D721Med (cell line): ENCODE measurements around the gene ADAMTSL1.

ENCODE experiments used
- DNase-seq: peaks from one replicate; pipeline ENCODE4 v3.0.0; 2011; ENCODE audit warnings: low spot score; ENCODE audit not compliant: insufficient read length
- FAIRE-seq: peaks from 2 replicates; lab custom pipeline; 2011; peaks lifted over from hg19 to GRCh38; lab: Jason Lieb, UNC
- TF ChIP-seq, protein P1 (sequence below): IDR thresholded peaks from 2 replicates; pipeline ENCODE4 v1.5.1; 2012; ENCODE audit warnings: mild to moderate bottlenecking, control low read depth; ENCODE audit not compliant: insufficient read depth; ENCODE audit errors: missing control alignments

The ADAMTSL1 gene

DNA sequence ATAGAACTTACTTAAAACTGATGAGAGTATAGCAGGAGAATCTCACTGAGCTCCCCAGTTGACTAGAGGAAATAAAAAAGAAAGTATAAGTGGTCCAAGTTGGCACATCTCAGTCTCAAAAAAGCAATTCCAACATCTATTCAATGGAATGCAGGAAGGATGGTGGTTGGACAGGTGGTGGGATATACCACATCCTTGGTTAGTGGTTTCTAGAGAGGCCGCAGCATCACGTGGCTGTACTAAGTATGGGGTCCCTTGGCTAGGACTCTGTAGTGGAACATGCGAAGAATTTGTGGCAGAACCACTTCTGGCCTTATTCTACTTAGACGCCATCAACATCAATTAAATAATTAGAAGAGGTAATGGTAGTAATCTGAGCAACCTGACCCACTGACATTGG, 326.6 kb downstream of the ADAMTSL1 start:
- no peak for FAIRE-seq
- TF ChIP-seq, protein P1, sequence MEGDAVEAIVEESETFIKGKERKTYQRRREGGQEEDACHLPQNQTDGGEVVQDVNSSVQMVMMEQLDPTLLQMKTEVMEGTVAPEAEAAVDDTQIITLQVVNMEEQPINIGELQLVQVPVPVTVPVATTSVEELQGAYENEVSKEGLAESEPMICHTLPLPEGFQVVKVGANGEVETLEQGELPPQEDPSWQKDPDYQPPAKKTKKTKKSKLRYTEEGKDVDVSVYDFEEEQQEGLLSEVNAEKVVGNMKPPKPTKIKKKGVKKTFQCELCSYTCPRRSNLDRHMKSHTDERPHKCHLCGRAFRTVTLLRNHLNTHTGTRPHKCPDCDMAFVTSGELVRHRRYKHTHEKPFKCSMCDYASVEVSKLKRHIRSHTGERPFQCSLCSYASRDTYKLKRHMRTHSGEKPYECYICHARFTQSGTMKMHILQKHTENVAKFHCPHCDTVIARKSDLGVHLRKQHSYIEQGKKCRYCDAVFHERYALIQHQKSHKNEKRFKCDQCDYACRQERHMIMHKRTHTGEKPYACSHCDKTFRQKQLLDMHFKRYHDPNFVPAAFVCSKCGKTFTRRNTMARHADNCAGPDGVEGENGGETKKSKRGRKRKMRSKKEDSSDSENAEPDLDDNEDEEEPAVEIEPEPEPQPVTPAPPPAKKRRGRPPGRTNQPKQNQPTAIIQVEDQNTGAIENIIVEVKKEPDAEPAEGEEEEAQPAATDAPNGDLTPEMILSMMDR, result no peak
- no peak for DNase-seq

DNA sequence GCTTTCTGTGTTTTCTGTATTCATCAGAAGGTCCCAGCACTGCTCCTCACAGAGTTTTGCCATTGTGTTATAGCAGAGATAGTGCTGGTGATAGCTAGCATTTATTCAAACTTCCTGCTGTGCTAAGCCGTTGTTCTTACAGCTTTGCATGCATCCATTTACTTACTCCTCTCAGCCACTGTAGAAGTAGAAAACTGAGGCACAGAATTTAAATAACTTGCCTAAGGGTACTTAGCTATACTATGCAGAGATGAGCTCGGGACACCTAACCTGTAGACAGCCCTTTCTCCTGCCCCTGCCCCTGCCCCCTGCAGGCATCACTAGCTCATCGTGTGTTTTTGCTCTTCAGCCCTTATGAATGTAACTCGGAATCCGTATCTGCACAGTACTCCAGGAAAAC, 331.4 kb downstream of the ADAMTSL1 start:
- TF ChIP-seq, protein P1, result no peak
- no peak for FAIRE-seq
- no peak for DNase-seq

DNA sequence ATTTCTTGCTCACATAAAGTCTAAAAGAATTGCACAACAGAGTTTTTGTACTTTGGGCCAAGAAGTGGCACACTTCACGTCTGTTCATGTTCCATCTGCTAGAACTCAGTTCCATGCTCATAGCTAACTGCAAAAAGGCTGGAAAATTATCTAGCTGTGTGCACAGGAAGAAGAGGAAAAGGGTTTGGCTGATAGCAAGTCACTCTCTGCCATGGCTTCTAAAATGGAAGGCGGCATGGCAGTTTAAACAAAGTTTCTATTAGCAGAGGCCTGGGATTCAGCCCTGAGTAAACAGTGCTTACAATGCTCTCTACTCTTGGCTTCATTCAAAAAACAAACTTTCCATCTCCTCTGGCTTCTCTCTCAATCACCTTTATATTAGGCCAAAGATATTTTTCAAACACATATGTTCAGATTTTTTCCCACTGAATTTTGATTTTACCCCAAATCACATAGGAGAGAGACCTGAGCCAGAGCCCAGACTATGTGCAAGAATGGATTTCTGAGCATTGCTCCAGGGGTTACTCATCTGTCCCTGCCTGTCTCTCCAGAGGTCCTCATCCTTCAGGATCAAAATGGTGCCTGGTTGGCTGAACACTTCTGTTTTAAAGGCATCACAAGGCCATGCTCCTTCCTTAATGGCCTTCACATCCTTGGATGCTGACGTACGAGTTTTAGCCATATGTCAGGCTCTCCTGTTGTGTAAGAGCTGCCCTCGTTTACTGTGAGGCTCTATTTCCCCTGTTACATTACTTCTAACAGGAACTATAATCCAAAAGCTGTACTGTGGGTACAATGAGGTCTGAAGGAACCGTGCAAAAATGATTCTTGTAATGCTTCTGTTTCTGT, 332.5 kb downstream of the ADAMTSL1 start:
- no peak for DNase-seq
- TF ChIP-seq, protein P1, result no peak
- no peak for FAIRE-seq

DNA sequence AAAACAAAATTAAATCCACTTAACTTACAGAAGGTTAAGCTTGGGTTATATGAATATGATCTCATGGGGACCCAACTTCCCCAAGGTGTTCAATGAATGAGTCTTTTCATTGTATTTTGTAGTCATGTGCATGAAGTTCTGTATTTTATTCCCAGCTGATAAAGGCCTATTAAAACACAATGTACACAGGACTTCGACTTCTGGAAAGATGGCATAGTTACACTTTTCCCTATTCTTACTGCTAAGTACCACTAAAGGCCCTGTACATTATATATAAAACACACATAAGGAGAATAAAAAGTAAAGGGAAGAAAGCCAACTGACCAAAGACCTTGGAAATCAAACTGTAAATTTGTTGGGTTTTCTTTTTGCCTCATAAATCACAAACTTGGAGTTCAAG, 336.6 kb downstream of the ADAMTSL1 start:
- TF ChIP-seq, protein P1, result no peak
- DNase-seq (no peak), FAIRE-seq (no peak)

DNA sequence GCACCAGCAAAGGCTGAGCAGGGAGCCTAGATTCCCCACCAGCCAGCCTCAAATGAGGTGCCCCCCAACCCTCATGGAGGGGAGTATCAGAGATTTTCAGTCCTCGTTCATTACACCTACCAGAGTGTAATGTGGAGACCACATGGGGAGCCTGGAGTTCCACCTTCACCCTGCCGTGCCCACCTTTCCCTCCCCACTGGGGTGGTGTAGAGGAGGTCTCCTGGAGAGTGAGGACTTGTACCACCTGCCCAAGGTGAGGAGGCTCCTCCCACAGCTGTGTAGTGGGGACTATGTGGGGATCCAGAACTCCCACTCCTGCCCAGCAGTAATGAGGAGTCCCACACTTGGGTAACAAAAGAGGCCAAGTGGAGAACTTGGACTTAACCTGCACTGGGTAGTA, 337.2 kb downstream of the ADAMTSL1 start:
- TF ChIP-seq, protein P1, result no peak
- DNase-seq (no peak), FAIRE-seq (no peak)

DNA sequence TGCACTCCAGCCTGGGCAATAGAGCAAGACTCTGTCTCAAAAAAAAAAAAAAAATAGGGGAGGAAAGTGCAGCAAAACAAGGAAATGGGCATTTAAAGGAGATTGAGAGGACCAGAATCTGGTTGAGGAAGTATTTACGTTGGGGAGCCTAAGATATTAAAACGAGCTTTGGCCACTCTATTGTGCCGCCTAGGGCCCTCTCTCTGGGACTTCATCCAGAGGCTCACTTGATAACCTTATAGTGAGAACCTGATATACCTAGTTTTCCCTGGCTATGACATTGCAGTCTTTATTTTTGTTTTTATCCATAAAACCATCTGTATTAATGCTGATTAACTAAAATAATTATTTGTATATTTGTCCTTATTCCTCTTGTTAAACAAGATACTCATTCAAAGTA, 345.5 kb downstream of the ADAMTSL1 start:
- TF ChIP-seq, protein P1, result no peak
- no peak for FAIRE-seq
- no peak for DNase-seq

DNA sequence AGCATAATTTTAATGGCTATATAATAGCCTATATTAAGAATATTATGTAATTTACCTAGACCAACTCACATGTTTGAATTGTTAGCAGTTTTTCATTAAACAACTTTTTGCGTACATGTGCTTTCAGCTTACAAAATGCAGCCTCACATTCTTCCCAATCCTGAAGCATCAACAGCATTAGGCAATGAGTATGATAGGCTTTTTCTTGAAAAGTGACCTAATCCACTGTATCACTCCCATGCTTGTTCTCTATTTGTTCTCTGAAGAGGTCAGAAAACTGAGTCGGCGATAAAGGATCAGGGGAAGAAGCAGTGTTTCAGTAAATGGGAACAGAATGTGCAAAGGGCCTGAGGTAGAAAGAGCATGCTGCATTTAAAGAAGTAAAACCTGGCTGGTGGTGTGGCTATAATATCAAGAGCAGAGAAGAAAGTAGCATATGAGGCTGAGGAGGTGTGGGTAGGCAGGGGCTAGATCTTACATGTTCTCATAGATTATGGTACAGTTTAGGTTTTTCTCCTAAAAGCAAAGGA, 346.7 kb downstream of the ADAMTSL1 start:
- no peak for DNase-seq
- TF ChIP-seq, protein P1, result no peak
- no peak for FAIRE-seq
